ENCODE data around the gene MAP3K14.

DNA sequence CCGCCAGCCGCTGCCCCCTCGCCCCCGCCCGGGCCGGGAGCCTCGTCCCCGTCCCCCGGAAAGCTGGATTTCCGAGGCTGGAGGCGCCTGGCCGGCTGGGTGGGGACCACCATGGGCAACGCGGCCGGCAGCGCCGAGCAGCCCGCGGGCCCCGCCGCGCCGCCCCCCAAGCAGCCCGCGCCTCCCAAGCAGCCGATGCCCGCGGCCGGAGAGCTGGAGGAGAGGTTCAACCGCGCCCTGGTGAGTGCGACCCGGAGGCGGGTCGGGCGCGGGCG, 94.9 kb downstream of the MAP3K14 start:
- TF ChIP-seq, protein P1, sequence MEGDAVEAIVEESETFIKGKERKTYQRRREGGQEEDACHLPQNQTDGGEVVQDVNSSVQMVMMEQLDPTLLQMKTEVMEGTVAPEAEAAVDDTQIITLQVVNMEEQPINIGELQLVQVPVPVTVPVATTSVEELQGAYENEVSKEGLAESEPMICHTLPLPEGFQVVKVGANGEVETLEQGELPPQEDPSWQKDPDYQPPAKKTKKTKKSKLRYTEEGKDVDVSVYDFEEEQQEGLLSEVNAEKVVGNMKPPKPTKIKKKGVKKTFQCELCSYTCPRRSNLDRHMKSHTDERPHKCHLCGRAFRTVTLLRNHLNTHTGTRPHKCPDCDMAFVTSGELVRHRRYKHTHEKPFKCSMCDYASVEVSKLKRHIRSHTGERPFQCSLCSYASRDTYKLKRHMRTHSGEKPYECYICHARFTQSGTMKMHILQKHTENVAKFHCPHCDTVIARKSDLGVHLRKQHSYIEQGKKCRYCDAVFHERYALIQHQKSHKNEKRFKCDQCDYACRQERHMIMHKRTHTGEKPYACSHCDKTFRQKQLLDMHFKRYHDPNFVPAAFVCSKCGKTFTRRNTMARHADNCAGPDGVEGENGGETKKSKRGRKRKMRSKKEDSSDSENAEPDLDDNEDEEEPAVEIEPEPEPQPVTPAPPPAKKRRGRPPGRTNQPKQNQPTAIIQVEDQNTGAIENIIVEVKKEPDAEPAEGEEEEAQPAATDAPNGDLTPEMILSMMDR (IDR thresholded peaks at IDR 0.05) = no peak
- TF ChIP-seq EZH2phosphoT487 (IDR thresholded peaks at IDR 0.05) (no peak), EZH2 (IDR thresholded peaks at IDR 0.05) (no peak)

Data from neural progenitor cell (in vitro differentiated cells).